H1 (cell line): Measurements from ENCODE around the gene BCKDHA. TPM values are rescaled to one million over a fixed set of nuclear protein-coding genes. Genes with fewer than 3 reads are reported as not detected.

Experiments used
- ATF3 ChIP-seq: IDR thresholded peaks from 2 replicates; pipeline ENCODE4 v1.6.1; 2011; ENCODE audit warnings: low read depth, mild to moderate bottlenecking, low read length; ENCODE audit not compliant: insufficient read depth
- BCL11A ChIP-seq, 2 experiments: IDR thresholded peaks; one replicate each; pipeline ENCODE4 v1.6.1; 2011; ENCODE audit warnings: low read depth in 2 of 2, low read length in 2 of 2, mild to moderate bottlenecking in 2 of 2
- BRCA1 ChIP-seq: IDR thresholded peaks from 2 replicates; pipeline ENCODE4 v1.6.1; 2012; ENCODE audit warnings: low read depth, low read length, improper control_type of control experiment
- CHD2 ChIP-seq: IDR thresholded peaks from 2 replicates; pipeline ENCODE4 v1.6.1; 2012; ENCODE audit warnings: low read length, improper control_type of control experiment
- EGR1 ChIP-seq: IDR thresholded peaks from 2 replicates; pipeline ENCODE4 v1.6.1; 2011; ENCODE audit warnings: low read depth, low read length, borderline replicate concordance
- FOSL1 ChIP-seq: IDR thresholded peaks from 2 replicates; pipeline ENCODE4 v1.6.1; 2011; ENCODE audit warnings: mild to moderate bottlenecking, low read depth, low read length, moderate library complexity; ENCODE audit not compliant: insufficient read depth
- HDAC2 ChIP-seq, 2 experiments: fragments of 300-600 bp in 1 of 2; sonication (generic) in 1 of 2; IDR thresholded peaks; 2 replicates each; pipeline ENCODE4 v1.6.1; 2011 to 2012; ENCODE audit warnings: low read depth in 2 of 2, low read length in 2 of 2, mild to moderate bottlenecking in 2 of 2, moderate library complexity in 2 of 2, borderline replicate concordance in 1 of 2, inconsistent platforms in 1 of 2
- KDM1A ChIP-seq: fragments of 200-600, 300-600 bp; sonication (generic); IDR thresholded peaks from 2 replicates; pipeline ENCODE4 v1.7.1; 2016; ENCODE audit warnings: mild to moderate bottlenecking, low read length, borderline replicate concordance
- KDM4A ChIP-seq: IDR thresholded peaks from one replicate; pipeline ENCODE4 v1.7.1; 2012; ENCODE audit warnings: low read depth, mild to moderate bottlenecking, moderate library complexity, low read length, inconsistent platforms; ENCODE audit not compliant: severe bottlenecking
- KDM5A ChIP-seq: fragments of 200-600 bp; IDR thresholded peaks from 2 replicates; pipeline ENCODE4 v1.7.1; 2012; ENCODE audit warnings: mild to moderate bottlenecking, low read length, inconsistent platforms, mixed read lengths
- NANOG ChIP-seq: IDR thresholded peaks from 2 replicates; pipeline ENCODE4 v1.6.1; 2011; ENCODE audit warnings: low read length, low read depth, mild to moderate bottlenecking, inconsistent platforms; ENCODE audit not compliant: insufficient read depth, poor library complexity, severe bottlenecking
- POLR2AphosphoS5 ChIP-seq: IDR thresholded peaks from 2 replicates; pipeline ENCODE4 v1.6.1; 2011; ENCODE audit warnings: low read depth, low read length
- RBBP5 ChIP-seq: IDR thresholded peaks from 2 replicates; pipeline ENCODE4 v1.7.1; 2012; ENCODE audit warnings: low read depth, mild to moderate bottlenecking, inconsistent platforms, low read length, moderate library complexity, borderline replicate concordance
- RNF2 ChIP-seq: fragments of 200-900, 300-1000 bp; sonication (generic); IDR thresholded peaks from 2 replicates; pipeline ENCODE4 v1.7.1; 2016; ENCODE audit warnings: borderline replicate concordance, low read depth, mild to moderate bottlenecking, antibody characterized with exemption, low read length; ENCODE audit not compliant: poor library complexity, severe bottlenecking; ENCODE audit errors: missing control alignments
- RXRA ChIP-seq: IDR thresholded peaks from 2 replicates; pipeline ENCODE4 v1.6.1; 2011; ENCODE audit warnings: low read depth, mild to moderate bottlenecking, low read length, moderate library complexity; ENCODE audit not compliant: insufficient read depth
- SIN3A ChIP-seq, 2 experiments: IDR thresholded peaks in 1 of 2; conservative IDR thresholded peaks in 1 of 2; 2 replicates each; pipeline ENCODE4 v1.6.1; 2011 to 2012; ENCODE audit warnings: low read length in 2 of 2, improper control_type of control experiment in 1 of 2, low read depth in 1 of 2, mild to moderate bottlenecking in 1 of 2
- SP1 ChIP-seq: IDR thresholded peaks from 2 replicates; pipeline ENCODE4 v1.6.1; 2011; ENCODE audit warnings: low read depth, low read length
- SP2 ChIP-seq: IDR thresholded peaks from 2 replicates; pipeline ENCODE4 v1.6.1; 2012; ENCODE audit warnings: mild to moderate bottlenecking, low read length, inconsistent platforms
- SRF ChIP-seq: IDR thresholded peaks from 2 replicates; pipeline ENCODE4 v1.6.1; 2011; ENCODE audit warnings: mild to moderate bottlenecking, low read depth, low read length, moderate library complexity
- TAF1 ChIP-seq: IDR thresholded peaks from 2 replicates; pipeline ENCODE4 v1.6.1; 2011; ENCODE audit warnings: mild to moderate bottlenecking, low read depth, low read length
- TAF7 ChIP-seq: optimal IDR thresholded peaks from 2 replicates; pipeline ENCODE3; 2011; ENCODE audit warnings: low read depth, mild to moderate bottlenecking, inconsistent platforms, low read length, moderate library complexity, borderline replicate concordance
- TEAD4 ChIP-seq: IDR thresholded peaks from 2 replicates; pipeline ENCODE4 v1.6.1; 2012; ENCODE audit warnings: low read depth, low read length, inconsistent platforms, mixed read lengths
- polyA plus RNA-seq, 7 experiments: library from polyadenylated mRNA; depleted of rRNA in 3 of 7; stranded (reverse) in 5 of 7; unstranded in 2 of 7; fragments of >200 nt in 5 of 7; fragments of 200-250 nt in 2 of 7; gene quantifications; 1 replicate in 5 of 7; 2 replicates in 1 of 7; 4 replicates in 1 of 7; pipeline versions ENCODE4 v1.2.1 to v1.2.3, GENCODE V29; 2011 to 2013; ENCODE audit warnings: missing spikeins in 2 of 7, mixed read lengths in 2 of 7
- total RNA-seq: library from RNA; stranded (reverse); fragmentation: NEBNext Ultra II Directional; extraction: Animal tissue kit (Norgen Biotek cat#: 25700); gene quantifications from 2 replicates; pipeline ENCODE4 v1.2.1, GENCODE V29; 2021

The BCKDHA gene
- total and polyA plus RNA-seq, 2 of the 8 experiments (the other 6 are each of a cell fraction or from before 2014, with no cell fraction given): 14.2 to 69.6 TPM

GRCh38 chr19:41439441-41440222 is 42.0 kb downstream of the BCKDHA start, which contains the start of gene DMAC2 (continued):
- TF ChIP-seq CHD2 (0 out of 2 replicates have a peak, but pooled peaks have one; percentile 17), BRCA1 (no peak), SIN3A (conservative IDR thresholded peaks at IDR 0.05 in 1 of 2, IDR thresholded peaks at IDR 0.05 in 1 of 2; ENCODE audit: low read depth in 1 of 2, low read length in 2 of 2) (peak; percentile 26 to 78; a peak in 1 of 4 replicates), RBBP5 (no peak; the same call in 1 of the 2 replicates), SP2 (no peak; the same call in 1 of the 2 replicates), KDM1A (peak; percentile 64; the same call in 1 of the 2 replicates), RXRA (no peak), TAF7 (peak; percentile 94), KDM5A (peak; percentile 98), TAF1 (peak; percentile 95), EGR1 (no peak; the same call in 1 of the 2 replicates), NANOG (no peak), SP1 (peak; percentile 72; the same call in 1 of the 2 replicates), KDM4A (peak; percentile 71), SRF (no peak), ATF3 (no peak), POLR2AphosphoS5 (peak; percentile 96), FOSL1 (no peak), BCL11A (IDR thresholded peaks at IDR 0.05; ENCODE audit: low read depth in 2 of 2, low read length in 2 of 2) (no peak), RNF2 (no peak), TEAD4 (no peak), HDAC2 (IDR thresholded peaks at IDR 0.05; ENCODE audit: borderline replicate concordance in 1 of 2, low read depth in 2 of 2, low read length in 2 of 2) (peak in 1 of 2 experiments; percentile 93; a peak in 1 of 4 replicates)
